PC-9 (cell line): Measurements from ENCODE around the gene ISOC1. TPM values are rescaled to one million over a fixed set of nuclear protein-coding genes. Genes with fewer than 3 reads are reported as not detected.

ENCODE experiments used
- BruUV-seq: library from RNA; stranded (reverse); fragments of 400-500 nt; replicated peaks from 2 replicates; lab custom pipeline; 2021; lab: Mats Ljungman, UMichigan
- CTCF ChIA-PET: fragments of 300-600 bp; sonication (Branson Sonifier 250); formaldehyde crosslinking; loops from one replicate; lab custom pipeline; 2022; ENCODE audit warnings: antibody characterized with exemption; lab: Charles Lee
- POLR2A ChIA-PET: fragments of 300-600 bp; sonication (Branson Sonifier 250); formaldehyde crosslinking; loops from one replicate; lab custom pipeline; 2022; ENCODE audit warnings: antibody characterized with exemption; ENCODE audit not compliant: unreplicated experiment; lab: Charles Lee
- DNase-seq, 2 experiments: peaks; one replicate each; pipeline versions ENCODE4 v3.0.0 to v3.0.0-alpha.2; 2015 to 2022; ENCODE audit warnings: mixed read lengths in 1 of 2
- H2AFZ ChIP-seq: fragments of 200-600 bp; sonication (generic); 2 replicates; pipeline ENCODE4 v1.8.1; 2017; ENCODE audit warnings: antibody characterized with exemption
- H3F3A ChIP-seq: fragments of 200-600 bp; sonication (generic); 2 replicates; pipeline ENCODE4 v1.8.1; 2017; ENCODE audit warnings: antibody characterized with exemption, mild to moderate bottlenecking, low read depth; ENCODE audit not compliant: insufficient read depth
- H3K27ac ChIP-seq: fragments of 200-600 bp; sonication (generic); 2 replicates; pipeline ENCODE4 v1.6.1; 2016; ENCODE audit warnings: mixed run types
- H3K27me3 ChIP-seq: fragments of 200-600 bp; sonication (generic); 2 replicates; pipeline ENCODE4 v1.6.1; 2016; ENCODE audit warnings: low read depth, mixed run types; ENCODE audit not compliant: insufficient read depth
- H3K36me3 ChIP-seq: fragments of 200-600 bp; sonication (generic); 2 replicates; pipeline ENCODE4 v1.6.1; 2016; ENCODE audit warnings: low read depth, mixed run types
- H3K4me1 ChIP-seq: fragments of 200-600 bp; sonication (generic); replicated peaks from 2 replicates; pipeline ENCODE4 v1.6.1; 2016; ENCODE audit warnings: mixed run types; ENCODE audit not compliant: insufficient read depth
- H3K4me2 ChIP-seq: fragments of 200-600 bp; sonication (generic); 2 replicates; pipeline ENCODE4 v1.6.1; 2017; ENCODE audit warnings: mixed run types
- H3K4me3 ChIP-seq: fragments of 200-600 bp; sonication (generic); 2 replicates; pipeline ENCODE4 v1.6.1; 2016; ENCODE audit warnings: mixed run types
- H3K79me2 ChIP-seq: fragments of 200-600 bp; sonication (generic); 2 replicates; pipeline ENCODE4 v1.6.1; 2017; ENCODE audit warnings: low read depth, mixed run types
- H3K9me2 ChIP-seq: fragments of 200-600 bp; sonication (generic); 2 replicates; pipeline ENCODE4 v1.8.1; 2017; ENCODE audit warnings: mild to moderate bottlenecking; ENCODE audit not compliant: insufficient read depth
- H3K9me3 ChIP-seq: fragments of 200-600 bp; sonication (generic); 2 replicates; pipeline ENCODE4 v1.8.1; 2016; ENCODE audit warnings: low read depth; ENCODE audit not compliant: insufficient read depth
- H4K20me1 ChIP-seq: fragments of 200-600 bp; sonication (generic); 2 replicates; pipeline ENCODE4 v1.8.1; 2017; ENCODE audit not compliant: insufficient read depth
- CTCF ChIP-seq: fragments of 200-600 bp; sonication (generic); conservative IDR thresholded peaks from 2 replicates; pipeline ENCODE4 v1.6.1; 2017; ENCODE audit warnings: mixed run types, antibody characterized with exemption, mild to moderate bottlenecking, moderate library complexity
- EZH2 ChIP-seq: fragments of 200-600 bp; sonication (generic); IDR thresholded peaks from 2 replicates; pipeline ENCODE4 v1.8.0; 2017; ENCODE audit warnings: antibody characterized with exemption, low read depth
- intact Hi-C: fragments of 100-400 bp; cut with micrococcal nuclease; formaldehyde crosslinking; loops from one replicate; pipeline ENCODE4 v1.10.0; 2022; ENCODE audit not compliant: unreplicated experiment
- microRNA-seq: library from miRNA; unstranded; fragments of <30 nt; microRNA quantifications from one replicate; pipeline ENCODE4 v1.2.0, GENCODE V29; 2021; ENCODE audit warnings: borderline number of aligned reads, borderline replicate concordance
- total RNA-seq: library from RNA; stranded (reverse); gene quantifications from 2 replicates; pipeline ENCODE4 v1.2.3, GENCODE V29; 2021

The ISOC1 gene
- total RNA-seq, 1 experiment from 2014 or later: 7.5 TPM

GRCh38 chr5:129161830-129162229, 67.3 kb downstream of the ISOC1 start:
- H3K9me2 ChIP-seq: no peaks in the 10 kb centered on the region; the same call in 1 of the 2 replicates
- H4K20me1 ChIP-seq: no peaks in the 10 kb centered on the region
- TF ChIP-seq EZH2: no peak
- TF ChIP-seq CTCF: no peak
- no peaks in the 10 kb centered on the region for H3K9me3 ChIP-seq
- no peak overlapping the region for H3K4me2 ChIP-seq
- no peak overlapping the region for H3K27ac ChIP-seq
- no peak for DNase-seq
- intact Hi-C loops: no loop called here
- no peaks in the 10 kb centered on the region for H3K4me1 ChIP-seq
- BruUV-seq: no TSS peak
- H3K79me2 ChIP-seq: no peaks in the 10 kb centered on the region
- H2AFZ ChIP-seq: no peak overlapping the region
- ChIA-PET POLR2A (no interaction called here), CTCF (no interaction called here)
- no peaks in the 10 kb centered on the region for H3K36me3 ChIP-seq
- no peak overlapping the region for H3K4me3 ChIP-seq
- no peaks in the 10 kb centered on the region for H3F3A ChIP-seq
- no peaks in the 10 kb centered on the region for H3K27me3 ChIP-seq

Small RNA genes lying within 50 kb of the gene (microRNA-seq; reads per million reads assigned to microRNA genes)
- not detected for gene MIR4633

Other genes with a start within 250 kb of the ISOC1 start
- gene SLC27A6, start 129.3 kb upstream of the ISOC1 start, total RNA-seq: not detected in 2 replicates